Hepatocyte (in vitro differentiated cells): Measurements from ENCODE around the gene MBOAT7.

Experiments used
- EZH2 ChIP-seq: fragments of 200-600 bp; sonication (generic); IDR thresholded peaks from 2 replicates; pipeline ENCODE4 v1.6.1; 2016; ENCODE audit warnings: antibody characterized with exemption, mild to moderate bottlenecking, borderline replicate concordance
- TF ChIP-seq, protein P1 (sequence below): fragments of 200-600 bp; sonication (generic); IDR thresholded peaks from 2 replicates; pipeline ENCODE4 v1.5.1; 2016; ENCODE audit warnings: antibody characterized with exemption, mild to moderate bottlenecking; ENCODE audit not compliant: poor library complexity

DNA sequence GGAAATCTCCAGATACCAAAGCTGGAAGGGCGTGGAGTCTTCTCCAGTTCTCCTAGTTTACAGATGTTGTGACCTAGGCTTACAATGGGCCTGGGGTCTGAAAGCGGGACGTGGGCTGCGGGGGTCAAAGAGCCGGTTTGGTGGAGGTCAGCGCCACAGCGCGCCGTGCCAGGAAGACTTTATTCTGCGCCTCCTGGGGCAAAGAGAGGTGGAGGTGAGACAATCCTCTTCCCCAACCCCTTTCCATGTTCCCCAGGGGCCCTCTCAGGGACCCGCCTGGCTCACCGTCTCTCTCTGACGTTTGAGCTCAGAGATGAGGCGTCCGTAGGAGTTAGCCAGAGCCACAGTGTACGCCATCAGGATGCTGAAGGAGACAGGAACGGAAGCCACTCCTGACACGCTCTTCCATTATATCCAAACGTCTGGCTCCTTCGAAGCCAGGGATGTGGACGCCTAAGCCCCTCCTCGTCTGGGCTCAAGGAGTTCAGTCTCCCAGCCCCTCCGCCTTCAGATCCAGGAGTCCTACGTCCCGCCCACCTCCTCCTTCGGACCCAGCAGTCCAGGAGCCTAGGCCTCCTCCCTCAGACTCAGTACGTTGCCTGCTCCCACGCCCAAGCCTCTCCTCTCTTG is 29.1 kb downstream of the MBOAT7 start:
- TF ChIP-seq, protein P1, sequence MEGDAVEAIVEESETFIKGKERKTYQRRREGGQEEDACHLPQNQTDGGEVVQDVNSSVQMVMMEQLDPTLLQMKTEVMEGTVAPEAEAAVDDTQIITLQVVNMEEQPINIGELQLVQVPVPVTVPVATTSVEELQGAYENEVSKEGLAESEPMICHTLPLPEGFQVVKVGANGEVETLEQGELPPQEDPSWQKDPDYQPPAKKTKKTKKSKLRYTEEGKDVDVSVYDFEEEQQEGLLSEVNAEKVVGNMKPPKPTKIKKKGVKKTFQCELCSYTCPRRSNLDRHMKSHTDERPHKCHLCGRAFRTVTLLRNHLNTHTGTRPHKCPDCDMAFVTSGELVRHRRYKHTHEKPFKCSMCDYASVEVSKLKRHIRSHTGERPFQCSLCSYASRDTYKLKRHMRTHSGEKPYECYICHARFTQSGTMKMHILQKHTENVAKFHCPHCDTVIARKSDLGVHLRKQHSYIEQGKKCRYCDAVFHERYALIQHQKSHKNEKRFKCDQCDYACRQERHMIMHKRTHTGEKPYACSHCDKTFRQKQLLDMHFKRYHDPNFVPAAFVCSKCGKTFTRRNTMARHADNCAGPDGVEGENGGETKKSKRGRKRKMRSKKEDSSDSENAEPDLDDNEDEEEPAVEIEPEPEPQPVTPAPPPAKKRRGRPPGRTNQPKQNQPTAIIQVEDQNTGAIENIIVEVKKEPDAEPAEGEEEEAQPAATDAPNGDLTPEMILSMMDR = no peak
- TF ChIP-seq EZH2 = no peak
